ENCODE data around the gene OR5K3. TPM values are rescaled to one million over a fixed set of nuclear protein-coding genes. Genes with fewer than 3 reads are reported as not detected.

OR5K3 gene
- total RNA-seq, 1 donor from 2014 or later, result not detected

- DNase-seq (ENCODE audit: low spot score), result no peak
- TF ChIP-seq CTCF (IDR thresholded peaks at IDR 0.05; ENCODE audit: unreplicated experiment), result no peak
- no peaks in the 10 kb centered on the region for H3K4me1 Mint-ChIP-seq (ENCODE audit: unreplicated experiment)
- H3K9me3 Mint-ChIP-seq (ENCODE audit: unreplicated experiment), result no peaks in the 10 kb centered on the region
- no peak overlapping the region for H3K4me3 Mint-ChIP-seq (ENCODE audit: unreplicated experiment)
- no peak overlapping the region for H3K27ac Mint-ChIP-seq (ENCODE audit: unreplicated experiment)
- no peaks in the 10 kb centered on the region for H3K36me3 Mint-ChIP-seq (ENCODE audit: low read depth, unreplicated experiment)
- peaks cover 6% of the 10 kb centered on the region for H3K27me3 Mint-ChIP-seq (ENCODE audit: unreplicated experiment)
Observed at GRCh38 chr3:98432575-98432974, 42.1 kb downstream of the OR5K3 start.

DNA sequence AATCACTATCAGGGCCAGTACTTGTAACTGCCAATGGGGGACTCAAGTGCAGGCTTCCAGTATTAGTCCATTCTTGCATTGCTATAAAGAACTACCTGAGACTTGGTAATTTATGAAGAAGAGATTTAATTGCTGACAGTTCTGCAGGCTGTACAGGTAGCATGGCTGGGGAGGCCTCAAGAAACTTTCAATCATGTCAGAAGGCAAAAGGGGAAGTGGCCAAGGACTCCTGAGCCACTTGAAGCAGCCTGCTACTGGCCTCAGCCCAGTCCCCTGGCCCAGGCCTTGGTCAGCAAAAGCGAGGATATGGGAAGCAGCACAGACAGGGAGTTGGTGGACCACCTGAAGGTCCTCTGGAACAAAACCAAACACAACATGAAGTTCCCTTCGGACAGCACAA lies 43.3 kb downstream of the OR5K3 start:
- H3K4me3 Mint-ChIP-seq (ENCODE audit: unreplicated experiment), result no peak overlapping the region
- peaks cover 6% of the 10 kb centered on the region for H3K27me3 Mint-ChIP-seq (ENCODE audit: unreplicated experiment)
- no peak for TF ChIP-seq CTCF (IDR thresholded peaks at IDR 0.05; ENCODE audit: unreplicated experiment)
- H3K36me3 Mint-ChIP-seq (ENCODE audit: low read depth, unreplicated experiment), result no peaks in the 10 kb centered on the region
- no peaks in the 10 kb centered on the region for H3K9me3 Mint-ChIP-seq (ENCODE audit: unreplicated experiment)
- DNase-seq (ENCODE audit: low spot score), result no peak
- H3K27ac Mint-ChIP-seq (ENCODE audit: unreplicated experiment), result no peak overlapping the region
- no peaks in the 10 kb centered on the region for H3K4me1 Mint-ChIP-seq (ENCODE audit: unreplicated experiment)

DNA sequence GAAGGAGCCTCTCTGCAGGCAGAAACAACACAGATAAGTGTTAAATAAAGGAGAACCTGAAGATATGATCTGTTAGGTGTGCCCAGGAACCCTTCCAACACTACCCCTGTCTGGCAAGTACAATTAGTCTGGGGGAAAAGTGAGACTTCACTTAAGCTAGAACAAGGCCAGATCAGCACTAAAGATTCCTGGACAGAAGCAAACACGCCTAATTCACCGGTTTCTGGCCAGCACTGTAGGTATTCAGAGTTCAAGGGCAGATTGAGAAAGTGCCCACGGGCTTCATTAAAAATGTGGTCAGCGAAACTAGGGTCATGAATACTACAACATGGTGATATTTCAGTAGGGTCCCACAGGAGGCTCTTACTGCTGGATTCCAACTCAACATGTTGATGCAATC lies 43.9 kb downstream of the OR5K3 start:
- Mint-ChIP-seq H3K4me3 (ENCODE audit: unreplicated experiment) (no peak overlapping the region), H3K4me1 (ENCODE audit: unreplicated experiment) (no peaks in the 10 kb centered on the region), H3K27ac (ENCODE audit: unreplicated experiment) (no peak overlapping the region), H3K36me3 (ENCODE audit: low read depth, unreplicated experiment) (no peaks in the 10 kb centered on the region), H3K9me3 (ENCODE audit: unreplicated experiment) (no peaks in the 10 kb centered on the region), H3K27me3 (ENCODE audit: unreplicated experiment) (peaks cover 3% of the 10 kb centered on the region)
- DNase-seq (ENCODE audit: low spot score), result no peak
- TF ChIP-seq CTCF (IDR thresholded peaks at IDR 0.05; ENCODE audit: unreplicated experiment), result no peak

DNA sequence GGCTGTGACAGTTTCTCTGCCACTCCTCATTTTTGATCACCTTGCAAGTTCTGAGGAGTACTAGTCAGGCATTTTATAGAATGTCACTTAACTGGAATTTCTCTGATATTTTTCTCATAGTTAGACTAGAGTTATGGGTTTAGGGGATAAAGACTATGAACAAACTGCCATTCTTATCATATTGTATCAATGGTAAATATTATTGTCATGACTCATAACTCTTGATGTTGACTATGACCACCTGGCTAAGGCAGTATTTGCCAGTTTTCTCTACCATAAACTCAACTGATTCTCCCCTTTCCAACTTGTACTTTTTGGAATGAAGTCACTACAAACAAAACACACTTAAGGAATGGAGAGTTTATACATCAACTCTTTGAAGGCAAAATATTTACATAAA lies 49.8 kb downstream of the OR5K3 start:
- Mint-ChIP-seq H3K9me3 (ENCODE audit: unreplicated experiment) (no peaks in the 10 kb centered on the region), H3K27me3 (ENCODE audit: unreplicated experiment) (no peaks in the 10 kb centered on the region), H3K4me3 (ENCODE audit: unreplicated experiment) (no peak overlapping the region), H3K27ac (ENCODE audit: unreplicated experiment) (no peak overlapping the region), H3K4me1 (ENCODE audit: unreplicated experiment) (no peaks in the 10 kb centered on the region), H3K36me3 (ENCODE audit: low read depth, unreplicated experiment) (no peaks in the 10 kb centered on the region)
- DNase-seq (ENCODE audit: low spot score), result no peak
- no peak for TF ChIP-seq CTCF (IDR thresholded peaks at IDR 0.05; ENCODE audit: unreplicated experiment)

Other genes starting within 250 kb of the OR5K3 start
- gene OR5H14, start 243.2 kb upstream of the OR5K3 start, total RNA-seq (ENCODE audit: unreplicated experiment), result not detected
- not detected for gene OR5H15, start 224.0 kb upstream of the OR5K3 start, total RNA-seq (ENCODE audit: unreplicated experiment)
- gene OR5H6, start 126.4 kb upstream of the OR5K3 start, total RNA-seq (ENCODE audit: unreplicated experiment), result not detected
- not detected for gene OR5H2, start 108.2 kb upstream of the OR5K3 start, total RNA-seq (ENCODE audit: unreplicated experiment)
- gene OR5K4, start 36.8 kb upstream of the OR5K3 start, total RNA-seq (ENCODE audit: unreplicated experiment), result not detected
- not detected for gene OR5K1, start 72.5 kb downstream of the OR5K3 start, total RNA-seq (ENCODE audit: unreplicated experiment)
- gene OR5K2, start 107.0 kb downstream of the OR5K3 start, total RNA-seq (ENCODE audit: unreplicated experiment), result not detected
- 118 TPM for gene CLDND1, start 132.2 kb downstream of the OR5K3 start, total RNA-seq (ENCODE audit: unreplicated experiment)
- not detected for gene GPR15, start 141.3 kb downstream of the OR5K3 start, total RNA-seq (ENCODE audit: unreplicated experiment)
- 21.5 TPM for gene CPOX, start 202.9 kb downstream of the OR5K3 start, total RNA-seq (ENCODE audit: unreplicated experiment)

Measured in endothelial cell (in vitro differentiated cells).